Vagina (tissue), 2 donors: Measurements from ENCODE around the gene APOBEC3H. TPM values are rescaled to one million over a fixed set of nuclear protein-coding genes. Genes with fewer than 3 reads are reported as not detected.
"Not testable (repeated sequence)": the region's sequence is repeated elsewhere in the genome, so short reads cannot be mapped to it uniquely, and the experiment has no call there.

Source experiments
- DNase-seq, 2 donors: peaks; one replicate each; pipeline ENCODE4 v3.0.0-alpha.2; 2017; ENCODE audit errors: extremely low spot score in 2 of 2
- H3K27ac ChIP-seq: fragments of 200-600 bp; sonication (generic); one replicate; pipeline ENCODE4 v1.5.1; 2019
- H3K27me3 ChIP-seq: fragments of 200-600 bp; sonication (generic); one replicate; pipeline ENCODE4 v1.5.1; 2019
- H3K36me3 ChIP-seq, 2 donors: fragments of 200-600 bp; sonication (generic); one replicate each; pipeline ENCODE4 v1.5.1; 2017 to 2019
- H3K4me1 ChIP-seq: fragments of 200-600 bp; sonication (generic); one replicate; pipeline ENCODE4 v1.5.1; 2019
- H3K4me3 ChIP-seq, 2 donors: fragments of 200-600 bp; sonication (generic); 1 replicate in 1 of 2; 2 replicates in 1 of 2; pipeline ENCODE4 v1.5.1; 2016 to 2019
- H3K9me3 ChIP-seq: fragments of 200-600 bp; sonication (generic); one replicate; pipeline ENCODE4 v1.5.1; 2019
- POLR2A ChIP-seq, 2 donors: fragments of 450-650 bp; IDR thresholded peaks; one replicate each; pipeline ENCODE4 v1.6.1; 2017; ENCODE audit warnings: antibody characterized with exemption in 2 of 2, mild to moderate bottlenecking in 2 of 2, moderate library complexity in 2 of 2
- POLR2AphosphoS5 ChIP-seq, 2 donors: sonication (generic); formaldehyde crosslinking; IDR thresholded peaks; one replicate each; pipeline ENCODE4 v1.9.0; 2017; ENCODE audit warnings: antibody characterized with exemption in 2 of 2, mild to moderate bottlenecking in 2 of 2, low read depth in 1 of 2; ENCODE audit not compliant: insufficient read depth in 1 of 2
- intact Hi-C: fragments of 100-400 bp; cut with DNase I; formaldehyde crosslinking; loops from one replicate; pipeline ENCODE4 v1.15.1; 2023
- total RNA-seq: library from RNA; depleted of rRNA; stranded (reverse); fragments of >200 nt; gene quantifications from one replicate; pipeline ENCODE4 v1.2.3, GENCODE V29; 2016
- TF ChIP-seq, protein P1 (sequence below), 3 experiments: fragments of 450-650 bp in 2 of 3; fragments of 200-600 bp in 1 of 3; sonication (generic) in 1 of 3; IDR thresholded peaks; one replicate each; pipeline ENCODE4 v1.5.1; 2017 to 2019; ENCODE audit warnings: antibody characterized with exemption in 3 of 3, mild to moderate bottlenecking in 2 of 3, moderate library complexity in 2 of 3

Gene APOBEC3H
- total RNA-seq, 1 donor from 2014 or later, result not detected

DNA sequence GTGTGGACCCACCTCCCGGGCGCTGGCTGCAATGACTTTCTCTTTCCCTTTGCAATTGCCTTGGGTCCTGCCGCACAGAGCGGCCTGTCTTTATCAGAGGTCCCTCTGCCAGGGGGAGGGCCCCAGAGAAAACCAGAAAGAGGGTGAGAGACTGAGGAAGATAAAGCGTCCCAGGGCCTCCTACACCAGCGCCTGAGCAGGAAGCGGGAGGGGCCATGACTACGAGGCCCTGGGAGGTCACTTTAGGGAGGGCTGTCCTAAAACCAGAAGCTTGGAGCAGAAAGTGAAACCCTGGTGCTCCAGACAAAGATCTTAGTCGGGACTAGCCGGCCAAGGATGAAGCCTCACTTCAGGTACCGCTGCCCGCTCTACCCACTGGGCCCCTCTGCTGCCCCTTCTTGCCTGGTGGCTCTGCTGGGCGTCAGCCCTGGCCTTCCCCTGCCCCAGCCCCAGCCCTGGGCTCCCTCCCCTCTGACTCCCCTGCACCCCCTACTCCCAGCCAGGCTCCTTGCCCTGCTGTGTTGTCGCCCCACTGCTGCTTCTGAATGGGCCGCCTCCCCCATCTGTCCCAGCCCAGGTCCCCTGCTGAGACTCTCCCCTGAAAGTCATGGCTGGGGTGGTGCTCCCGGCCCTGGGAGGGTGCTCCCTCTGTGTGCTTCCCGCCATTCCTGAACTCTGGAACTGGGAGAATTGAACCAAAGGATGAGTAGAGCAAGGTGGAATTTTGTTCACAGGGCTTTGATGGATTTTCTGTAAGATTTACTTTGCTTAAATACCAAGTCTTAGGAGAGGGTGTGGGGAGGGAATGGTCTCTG is 19.8 kb upstream of the APOBEC3H start, which contains the start of gene APOBEC3G:
APOBEC3G (plus strand) TSS at position 250 of the 815 bp plus-strand sequence; CDS start at position 337, 87 bp downstream.
- Histone ChIP-seq H3K27ac (peak within 1 kb of the TSS; percentile 83), H3K4me3 (peak within 1 kb of the TSS; percentile 49 to 52), H3K4me1 (peaks cover 16% of the 10 kb centered on the region)
- TF ChIP-seq POLR2A (IDR thresholded peaks at IDR 0.05) (peak in 1 of 2 donors; percentile 33), POLR2AphosphoS5 (IDR thresholded peaks at IDR 0.05; ENCODE audit: insufficient read depth in 1 of 2, low read depth in 1 of 2) (peak in 1 of 2 donors; percentile 35)
- intact Hi-C loops, H3K9me3 ChIP-seq, H3K36me3 ChIP-seq, H3K27me3 ChIP-seq, DNase-seq: not testable (repeated sequence)

DNA sequence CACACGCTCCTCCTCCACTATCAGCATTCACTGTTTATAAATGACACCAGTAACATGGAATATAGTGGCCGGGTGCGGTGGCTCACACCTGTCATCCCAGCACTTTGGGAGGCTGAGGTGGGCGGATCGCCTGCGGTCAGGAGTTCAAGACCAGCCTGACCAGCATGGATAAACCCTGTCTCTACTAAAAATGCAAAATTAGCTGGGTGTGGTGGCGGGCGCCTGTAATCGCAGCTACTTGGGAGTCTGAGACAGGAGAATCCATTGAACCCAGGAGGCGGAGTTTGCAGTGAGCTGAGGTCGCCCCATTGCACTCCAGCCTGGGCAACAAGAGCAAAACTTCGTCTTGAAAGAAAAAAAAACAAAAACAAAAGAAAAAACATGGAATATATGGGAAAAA is 19.1 kb upstream of the APOBEC3H start:
- Histone ChIP-seq H3K4me1 (peaks cover 16% of the 10 kb centered on the region), H3K4me3 (peak overlapping the region; percentile 49 to 52), H3K27ac (peak overlapping the region; percentile 83)
- H3K36me3 ChIP-seq, H3K9me3 ChIP-seq, H3K27me3 ChIP-seq, DNase-seq, intact Hi-C loops: not testable (repeated sequence)

DNA sequence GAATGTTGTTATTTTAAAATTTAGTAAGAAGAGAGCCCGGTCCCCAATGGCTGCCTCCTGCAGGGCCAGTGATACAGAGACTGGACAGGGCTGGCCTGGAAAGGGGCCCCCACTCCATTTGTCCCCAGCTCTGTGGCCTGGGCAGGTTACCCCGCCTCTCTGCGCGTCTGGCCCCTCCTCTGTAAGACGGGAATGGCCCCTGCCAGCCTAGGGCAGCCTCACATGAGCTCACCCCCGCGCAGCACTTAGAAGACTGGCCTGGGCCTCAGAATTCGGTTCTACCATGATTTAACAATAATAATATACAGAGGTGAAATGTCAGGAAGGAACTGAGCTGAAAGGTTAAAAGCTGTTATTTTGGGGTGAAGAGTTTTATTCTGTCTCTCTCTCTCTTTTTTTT is 18.7 kb upstream of the APOBEC3H start:
- peaks cover 0 to 8% of the 10 kb centered on the region in 2 donors for H3K36me3 ChIP-seq
- H3K4me3 ChIP-seq, result no peak overlapping the region
- intact Hi-C loops, result no loop called here
- peaks cover 16% of the 10 kb centered on the region for H3K4me1 ChIP-seq
- no peaks in the 10 kb centered on the region for H3K9me3 ChIP-seq
- peak overlapping the region; percentile 83 for H3K27ac ChIP-seq
- H3K27me3 ChIP-seq, result no peaks in the 10 kb centered on the region
- DNase-seq, result no peak
- TF ChIP-seq, protein P1, sequence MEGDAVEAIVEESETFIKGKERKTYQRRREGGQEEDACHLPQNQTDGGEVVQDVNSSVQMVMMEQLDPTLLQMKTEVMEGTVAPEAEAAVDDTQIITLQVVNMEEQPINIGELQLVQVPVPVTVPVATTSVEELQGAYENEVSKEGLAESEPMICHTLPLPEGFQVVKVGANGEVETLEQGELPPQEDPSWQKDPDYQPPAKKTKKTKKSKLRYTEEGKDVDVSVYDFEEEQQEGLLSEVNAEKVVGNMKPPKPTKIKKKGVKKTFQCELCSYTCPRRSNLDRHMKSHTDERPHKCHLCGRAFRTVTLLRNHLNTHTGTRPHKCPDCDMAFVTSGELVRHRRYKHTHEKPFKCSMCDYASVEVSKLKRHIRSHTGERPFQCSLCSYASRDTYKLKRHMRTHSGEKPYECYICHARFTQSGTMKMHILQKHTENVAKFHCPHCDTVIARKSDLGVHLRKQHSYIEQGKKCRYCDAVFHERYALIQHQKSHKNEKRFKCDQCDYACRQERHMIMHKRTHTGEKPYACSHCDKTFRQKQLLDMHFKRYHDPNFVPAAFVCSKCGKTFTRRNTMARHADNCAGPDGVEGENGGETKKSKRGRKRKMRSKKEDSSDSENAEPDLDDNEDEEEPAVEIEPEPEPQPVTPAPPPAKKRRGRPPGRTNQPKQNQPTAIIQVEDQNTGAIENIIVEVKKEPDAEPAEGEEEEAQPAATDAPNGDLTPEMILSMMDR (IDR thresholded peaks at IDR 0.05), result no peak
- TF ChIP-seq POLR2A (IDR thresholded peaks at IDR 0.05) (no peak), POLR2AphosphoS5 (IDR thresholded peaks at IDR 0.05; ENCODE audit: insufficient read depth in 1 of 2, low read depth in 1 of 2) (no peak)

GRCh38 chr22:39079054-39079637 is 17.9 kb upstream of the APOBEC3H start:
- peaks cover 16% of the 10 kb centered on the region for H3K4me1 ChIP-seq
- H3K27me3 ChIP-seq, H3K27ac ChIP-seq, H3K9me3 ChIP-seq, H3K4me3 ChIP-seq, DNase-seq, H3K36me3 ChIP-seq, intact Hi-C loops: not testable (repeated sequence)

DNA sequence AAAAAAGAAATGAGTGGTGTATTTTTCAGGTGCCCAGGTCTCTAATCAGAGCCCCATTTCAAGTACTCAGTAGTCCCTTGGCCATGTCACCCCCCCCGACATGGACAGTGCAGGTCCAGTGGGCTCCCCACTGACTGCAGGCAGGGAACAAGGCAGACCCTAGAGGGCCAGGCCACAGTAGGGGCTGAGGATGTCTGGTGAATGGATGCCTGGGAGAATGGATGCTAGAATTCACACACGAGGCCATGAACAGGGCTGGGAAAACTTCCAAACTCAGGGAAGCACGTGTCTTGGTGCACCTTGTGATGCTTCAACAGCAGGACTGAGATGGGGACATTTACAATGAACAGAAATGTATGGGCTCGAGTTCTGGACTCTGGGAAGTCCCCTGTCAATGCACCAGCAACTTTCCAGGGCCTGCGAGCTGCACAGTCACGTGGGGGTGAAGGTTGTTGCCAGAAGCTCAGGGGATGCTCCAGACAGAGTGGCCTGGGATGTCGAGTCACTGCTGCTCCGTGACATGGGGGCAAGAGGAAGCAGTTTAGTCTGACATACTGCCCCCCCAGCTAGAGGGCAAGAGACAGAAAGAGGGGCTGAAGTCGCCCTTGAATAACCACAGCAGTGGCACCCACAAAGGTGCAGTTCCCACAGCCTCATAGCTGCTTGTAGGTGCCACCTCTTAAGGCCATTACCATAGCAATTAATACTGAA is 16.8 kb upstream of the APOBEC3H start:
- Histone ChIP-seq H3K4me3 (no peak overlapping the region), H3K27me3 (no peaks in the 10 kb centered on the region), H3K9me3 (no peaks in the 10 kb centered on the region), H3K4me1 (peaks cover 16% of the 10 kb centered on the region), H3K36me3 (peaks cover 0 to 8% of the 10 kb centered on the region in 2 donors), H3K27ac (no peak overlapping the region)
- no peak for DNase-seq
- intact Hi-C loops, result no loop called here
- TF ChIP-seq POLR2A (IDR thresholded peaks at IDR 0.05), result no peak

- DNase-seq, result no peak
- Histone ChIP-seq H3K27ac (no peak overlapping the region), H3K9me3 (no peaks in the 10 kb centered on the region), H3K27me3 (no peaks in the 10 kb centered on the region), H3K4me1 (peaks cover 16% of the 10 kb centered on the region), H3K36me3 (peaks cover 0 to 8% of the 10 kb centered on the region in 2 donors), H3K4me3 (no peak overlapping the region)
- intact Hi-C loops, result no loop called here
- TF ChIP-seq, protein P1 (IDR thresholded peaks at IDR 0.05), result no peak
- TF ChIP-seq POLR2A (IDR thresholded peaks at IDR 0.05) (no peak), POLR2AphosphoS5 (IDR thresholded peaks at IDR 0.05; ENCODE audit: insufficient read depth in 1 of 2, low read depth in 1 of 2) (no peak)
Measured at GRCh38 chr22:39081016-39081415, 16.0 kb upstream of the APOBEC3H start.
